ENCODE data around the gene ROR2.

- no peak for TF ChIP-seq POLR2A (IDR thresholded peaks at IDR 0.05; ENCODE audit: control extremely low read depth in 1 of 2, low read depth in 2 of 2, low read length in 2 of 2)
- TF ChIP-seq CTCF (IDR thresholded peaks at IDR 0.05; ENCODE audit: control extremely low read depth in 1 of 3, insufficient read depth in 1 of 3, low read depth in 1 of 3, low read length in 3 of 3): no peak
- no peak for TF ChIP-seq FOSL1 (IDR thresholded peaks at IDR 0.05; ENCODE audit: insufficient read depth, low read depth, low read length)
- no peak for TF ChIP-seq YY1 (IDR thresholded peaks at IDR 0.05; ENCODE audit: low read depth, low read length)
- TF ChIP-seq POLR2AphosphoS5 (IDR thresholded peaks at IDR 0.05; ENCODE audit: low read depth, low read length): no peak
- no peak for TF ChIP-seq GABPA (IDR thresholded peaks at IDR 0.05; ENCODE audit: borderline replicate concordance, insufficient read depth, low read length)
- no peak for TF ChIP-seq JUND (IDR thresholded peaks at IDR 0.05; ENCODE audit: low read length)
- no peak for TF ChIP-seq CHD2 (IDR thresholded peaks at IDR 0.05; ENCODE audit: low read length)
- no peak for TF ChIP-seq RXRA (IDR thresholded peaks at IDR 0.05; ENCODE audit: insufficient read depth, low read depth, low read length)
- no peak for TF ChIP-seq ZNF274 (IDR thresholded peaks at IDR 0.05; ENCODE audit: borderline replicate concordance, extremely low read depth, low read length)
- no peak for TF ChIP-seq RAD21 (IDR thresholded peaks at IDR 0.05 in 1 of 2, conservative IDR thresholded peaks at IDR 0.05 in 1 of 2; ENCODE audit: low read depth in 2 of 2, low read length in 2 of 2)
- TF ChIP-seq EZH2 (IDR thresholded peaks at IDR 0.05; ENCODE audit: low read depth, low read length, severe bottlenecking): no peak
- no peak for TF ChIP-seq ATF3 (IDR thresholded peaks at IDR 0.05; ENCODE audit: insufficient read depth, low read depth, low read length)
- TF ChIP-seq HDAC2 (IDR thresholded peaks at IDR 0.05; ENCODE audit: borderline replicate concordance in 1 of 2, low read depth in 2 of 2, low read length in 2 of 2): no peak
Observed at GRCh38 chr9:91781116-91781515, 168.9 kb downstream of the ROR2 start.

All from H1 (cell line).